ENCODE data around the gene RFFL.

Gene RFFL

GRCh38 chr17:35103271-35103670 lies 39.8 kb upstream of the RFFL start:
- H3K79me2 ChIP-seq (ENCODE audit: insufficient read depth, low read length): no peaks in the 10 kb centered on the region
- H4K20me1 ChIP-seq (ENCODE audit: insufficient read depth, low read length): no peaks in the 10 kb centered on the region
- H3K9ac ChIP-seq (ENCODE audit: low read length): no peak overlapping the region
- H3K4me1 ChIP-seq (ENCODE audit: insufficient read depth, low read length, severe bottlenecking): no peaks in the 10 kb centered on the region
- H2AFZ ChIP-seq (ENCODE audit: low read length): no peak overlapping the region
- H3K27ac ChIP-seq (ENCODE audit: low read depth, low read length, poor library complexity, severe bottlenecking): no peak overlapping the region
- no peak overlapping the region for H3K4me3 ChIP-seq (ENCODE audit: low read depth, low read length, poor library complexity, severe bottlenecking)
- H3K9me3 ChIP-seq (ENCODE audit: low read length): no peaks in the 10 kb centered on the region
- H3K9me2 ChIP-seq (ENCODE audit: low read depth, low read length): no peaks in the 10 kb centered on the region
- H3K4me2 ChIP-seq (ENCODE audit: low read length): no peak overlapping the region
- H3F3A ChIP-seq (ENCODE audit: insufficient read depth, low read length): no peaks in the 10 kb centered on the region
- H3K36me3 ChIP-seq (ENCODE audit: insufficient read depth, low read length): peaks cover 71% of the 10 kb centered on the region
- TF ChIP-seq CTCF (IDR thresholded peaks at IDR 0.05; ENCODE audit: low read length) (no peak), EZH2 (IDR thresholded peaks at IDR 0.05; ENCODE audit: borderline replicate concordance, low read length) (no peak)
- no peaks in the 10 kb centered on the region for H3K27me3 ChIP-seq (ENCODE audit: insufficient read depth, low read length)

GRCh38 chr17:35101725-35102124 lies 38.2 kb upstream of the RFFL start:
- peaks cover 65% of the 10 kb centered on the region for H3K36me3 ChIP-seq (ENCODE audit: insufficient read depth, low read length)
- TF ChIP-seq EZH2 (IDR thresholded peaks at IDR 0.05; ENCODE audit: borderline replicate concordance, low read length) (no peak), CTCF (IDR thresholded peaks at IDR 0.05; ENCODE audit: low read length) (no peak)
- H3K9ac ChIP-seq (ENCODE audit: low read length): no peak overlapping the region

GRCh38 chr17:35101036-35101435 lies 37.5 kb upstream of the RFFL start:
- Histone ChIP-seq H3K27ac (ENCODE audit: low read depth, low read length, poor library complexity, severe bottlenecking) (no peak overlapping the region), H3K36me3 (ENCODE audit: insufficient read depth, low read length) (peaks cover 59% of the 10 kb centered on the region), H3K9me2 (ENCODE audit: low read depth, low read length) (no peaks in the 10 kb centered on the region), H3K4me1 (ENCODE audit: insufficient read depth, low read length, severe bottlenecking) (no peaks in the 10 kb centered on the region), H3K4me3 (ENCODE audit: low read depth, low read length, poor library complexity, severe bottlenecking) (no peak overlapping the region), H3K79me2 (ENCODE audit: insufficient read depth, low read length) (no peaks in the 10 kb centered on the region), H3K9me3 (ENCODE audit: low read length) (no peaks in the 10 kb centered on the region), H2AFZ (ENCODE audit: low read length) (no peak overlapping the region), H3K27me3 (ENCODE audit: insufficient read depth, low read length) (no peaks in the 10 kb centered on the region), H3F3A (ENCODE audit: insufficient read depth, low read length) (no peaks in the 10 kb centered on the region), H3K9ac (ENCODE audit: low read length) (no peak overlapping the region), H4K20me1 (ENCODE audit: insufficient read depth, low read length) (no peaks in the 10 kb centered on the region), H3K4me2 (ENCODE audit: low read length) (no peak overlapping the region)
- TF ChIP-seq CTCF (IDR thresholded peaks at IDR 0.05; ENCODE audit: low read length): no peak
- no peak for TF ChIP-seq EZH2 (IDR thresholded peaks at IDR 0.05; ENCODE audit: borderline replicate concordance, low read length)

More at GRCh38 chr17:35101725-35102124, 38.2 kb upstream of the RFFL start:
- no peak overlapping the region for H2AFZ ChIP-seq (ENCODE audit: low read length)
- H3K4me1 ChIP-seq (ENCODE audit: insufficient read depth, low read length, severe bottlenecking): no peaks in the 10 kb centered on the region
- H3K9me2 ChIP-seq (ENCODE audit: low read depth, low read length): no peaks in the 10 kb centered on the region
- no peaks in the 10 kb centered on the region for H3F3A ChIP-seq (ENCODE audit: insufficient read depth, low read length)
- H3K79me2 ChIP-seq (ENCODE audit: insufficient read depth, low read length): no peaks in the 10 kb centered on the region
- H3K9me3 ChIP-seq (ENCODE audit: low read length): no peaks in the 10 kb centered on the region
- no peaks in the 10 kb centered on the region for H4K20me1 ChIP-seq (ENCODE audit: insufficient read depth, low read length)
- H3K27ac ChIP-seq (ENCODE audit: low read depth, low read length, poor library complexity, severe bottlenecking): no peak overlapping the region
- H3K27me3 ChIP-seq (ENCODE audit: insufficient read depth, low read length): no peaks in the 10 kb centered on the region
- no peak overlapping the region for H3K4me3 ChIP-seq (ENCODE audit: low read depth, low read length, poor library complexity, severe bottlenecking)
- H3K4me2 ChIP-seq (ENCODE audit: low read length): no peak overlapping the region
